ENCODE measurements around the gene NRXN3.

Gene NRXN3

DNA sequence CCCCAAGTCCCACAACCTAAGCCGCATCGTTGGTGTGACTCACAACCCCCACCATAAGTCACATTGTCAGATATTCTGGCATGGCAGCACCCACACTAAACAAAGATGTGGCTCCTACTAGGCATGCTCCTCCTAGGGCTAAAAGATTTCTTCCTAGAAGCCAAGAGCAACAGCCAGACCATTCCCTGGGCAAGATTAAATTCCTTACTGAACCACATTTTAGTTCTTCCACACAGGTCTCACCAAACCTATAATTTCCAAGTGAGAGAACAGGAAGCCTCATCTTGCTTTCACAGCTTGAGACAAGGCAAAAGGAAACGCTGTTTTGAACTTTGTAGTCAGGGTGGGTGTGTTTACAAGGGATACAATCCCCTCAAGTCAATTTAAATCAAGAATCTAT, 1408.3 kb downstream of the NRXN3 start:
- TF ChIP-seq, protein P1, sequence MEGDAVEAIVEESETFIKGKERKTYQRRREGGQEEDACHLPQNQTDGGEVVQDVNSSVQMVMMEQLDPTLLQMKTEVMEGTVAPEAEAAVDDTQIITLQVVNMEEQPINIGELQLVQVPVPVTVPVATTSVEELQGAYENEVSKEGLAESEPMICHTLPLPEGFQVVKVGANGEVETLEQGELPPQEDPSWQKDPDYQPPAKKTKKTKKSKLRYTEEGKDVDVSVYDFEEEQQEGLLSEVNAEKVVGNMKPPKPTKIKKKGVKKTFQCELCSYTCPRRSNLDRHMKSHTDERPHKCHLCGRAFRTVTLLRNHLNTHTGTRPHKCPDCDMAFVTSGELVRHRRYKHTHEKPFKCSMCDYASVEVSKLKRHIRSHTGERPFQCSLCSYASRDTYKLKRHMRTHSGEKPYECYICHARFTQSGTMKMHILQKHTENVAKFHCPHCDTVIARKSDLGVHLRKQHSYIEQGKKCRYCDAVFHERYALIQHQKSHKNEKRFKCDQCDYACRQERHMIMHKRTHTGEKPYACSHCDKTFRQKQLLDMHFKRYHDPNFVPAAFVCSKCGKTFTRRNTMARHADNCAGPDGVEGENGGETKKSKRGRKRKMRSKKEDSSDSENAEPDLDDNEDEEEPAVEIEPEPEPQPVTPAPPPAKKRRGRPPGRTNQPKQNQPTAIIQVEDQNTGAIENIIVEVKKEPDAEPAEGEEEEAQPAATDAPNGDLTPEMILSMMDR (conservative IDR thresholded peaks at IDR 0.05; ENCODE audit: low read length) = no peak
- no peak overlapping the region for H3K4me3 ChIP-seq (ENCODE audit: low read length)
- DNase-seq (ENCODE audit: low read depth) = no peak

DNA sequence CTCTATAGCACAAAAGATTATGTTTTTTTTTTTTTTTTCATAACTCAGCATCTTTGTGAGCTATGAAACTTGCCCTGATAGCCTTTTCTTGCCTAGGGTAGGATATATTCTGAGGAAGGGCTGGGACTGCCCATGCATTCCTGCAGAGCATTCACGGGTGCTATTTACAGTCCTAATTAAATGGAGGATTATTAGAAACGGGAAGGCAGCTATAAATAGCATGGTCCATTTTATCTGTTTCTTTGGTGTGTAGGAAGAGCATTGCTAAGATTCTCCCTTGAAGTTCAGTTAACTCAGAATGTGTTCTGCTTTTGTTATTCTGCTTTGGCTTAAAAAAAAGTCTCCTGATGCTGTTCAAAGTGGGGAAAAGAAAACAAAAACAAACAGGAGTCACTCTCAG, 1410.2 kb downstream of the NRXN3 start:
- TF ChIP-seq, protein P1 (conservative IDR thresholded peaks at IDR 0.05; ENCODE audit: low read length) = no peak
- no peak overlapping the region for H3K4me3 ChIP-seq (ENCODE audit: low read length)
- no peak for DNase-seq (ENCODE audit: low read depth)

DNA sequence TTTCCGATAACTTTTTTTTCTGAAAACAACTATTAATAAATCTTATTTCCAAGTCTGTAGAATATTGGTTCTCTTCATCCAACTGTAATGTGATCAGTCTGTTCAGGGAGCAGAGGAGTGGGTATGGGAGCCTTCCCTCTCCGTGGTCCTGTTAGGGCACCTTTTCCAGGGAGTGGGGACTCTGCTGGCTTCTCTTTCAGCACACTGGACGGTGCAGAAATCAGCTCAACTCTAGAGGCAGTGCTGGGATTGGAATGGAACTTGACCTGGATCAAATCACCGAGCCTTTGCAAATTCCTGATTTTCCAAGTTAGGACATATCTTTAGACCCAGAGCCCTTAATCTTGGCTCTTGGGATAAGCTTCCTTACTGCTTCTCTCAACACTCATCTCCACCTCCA, 1410.7 kb downstream of the NRXN3 start:
- H3K4me3 ChIP-seq (ENCODE audit: low read length) = no peak overlapping the region
- TF ChIP-seq, protein P1 (conservative IDR thresholded peaks at IDR 0.05; ENCODE audit: low read length) = no peak
- DNase-seq (ENCODE audit: low read depth) = no peak

DNA sequence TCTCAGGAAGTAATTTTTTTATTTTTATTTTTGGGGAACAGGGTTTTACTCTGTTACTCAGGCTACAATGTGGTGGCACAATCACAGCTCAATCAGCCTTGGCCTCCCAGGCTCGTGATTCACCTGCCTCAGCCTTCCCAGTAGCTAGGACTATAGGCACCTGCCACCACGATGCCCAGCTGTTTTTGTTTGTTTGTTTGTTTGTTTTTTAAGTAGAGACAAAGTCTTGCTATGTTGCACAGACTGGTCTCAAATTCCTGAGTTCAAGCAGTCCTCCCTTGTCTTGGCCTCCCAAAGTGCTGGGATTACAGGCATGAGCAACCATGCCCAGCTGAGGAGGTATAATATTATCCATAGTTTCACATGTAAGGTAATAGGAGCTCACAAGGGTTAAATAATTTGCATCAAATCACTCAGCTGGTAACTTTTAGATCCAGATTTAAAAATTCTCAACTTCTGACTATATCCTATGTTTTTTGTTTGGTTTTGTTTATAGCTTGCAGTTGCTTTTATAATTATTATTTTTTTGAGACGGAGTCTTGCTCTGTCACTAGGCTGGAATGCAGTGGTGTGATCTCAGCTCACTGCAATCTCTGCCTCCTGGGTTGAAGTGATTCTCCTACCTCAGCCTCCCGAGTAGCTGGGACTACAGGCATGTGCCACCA, 1411.9 kb downstream of the NRXN3 start:
- TF ChIP-seq, protein P1 (conservative IDR thresholded peaks at IDR 0.05; ENCODE audit: low read length) = no peak
- DNase-seq (ENCODE audit: low read depth) = peak; percentile 15
- H3K4me3 ChIP-seq (ENCODE audit: low read length) = no peak overlapping the region

DNA sequence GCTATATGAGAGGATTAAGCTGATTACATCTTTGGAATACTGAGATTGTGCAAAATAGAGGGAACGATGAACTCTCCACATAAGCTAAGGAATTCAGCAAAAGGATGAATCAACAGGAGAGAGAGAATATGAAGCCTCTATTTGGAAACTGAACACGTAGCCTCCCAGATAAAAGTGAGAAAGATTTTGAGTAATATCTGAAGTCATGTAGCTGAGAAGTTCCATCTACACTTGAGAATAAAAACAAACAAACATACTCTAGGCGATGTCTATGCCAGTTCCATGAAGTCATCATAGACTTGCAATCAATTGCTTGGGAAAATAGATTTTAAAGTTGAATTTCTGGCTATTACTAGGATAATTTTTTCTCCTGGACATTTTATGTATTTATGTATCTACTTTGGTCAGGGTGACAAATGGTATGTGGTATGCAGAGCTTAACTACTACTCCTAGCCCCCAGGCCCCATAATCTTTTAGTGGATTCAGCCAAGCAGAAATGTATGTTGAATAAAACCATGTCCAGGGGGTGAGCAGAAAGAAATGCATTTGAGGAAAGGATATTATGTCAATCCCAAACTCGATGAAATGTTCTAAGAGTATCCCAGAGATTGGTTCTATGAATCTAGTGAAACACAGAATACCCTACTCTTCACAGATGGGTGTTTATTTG, 1413.7 kb downstream of the NRXN3 start:
- TF ChIP-seq, protein P1 (conservative IDR thresholded peaks at IDR 0.05; ENCODE audit: low read length) = no peak
- no peak overlapping the region for H3K4me3 ChIP-seq (ENCODE audit: low read length)
- DNase-seq (ENCODE audit: low read depth) = peak; percentile 53

GRCh38 chr14:79584679-79585078, 1414.5 kb downstream of the NRXN3 start:
- TF ChIP-seq, protein P1 (conservative IDR thresholded peaks at IDR 0.05; ENCODE audit: low read length) = peak; percentile 47
- peak; percentile 76 for DNase-seq (ENCODE audit: low read depth)

DNA sequence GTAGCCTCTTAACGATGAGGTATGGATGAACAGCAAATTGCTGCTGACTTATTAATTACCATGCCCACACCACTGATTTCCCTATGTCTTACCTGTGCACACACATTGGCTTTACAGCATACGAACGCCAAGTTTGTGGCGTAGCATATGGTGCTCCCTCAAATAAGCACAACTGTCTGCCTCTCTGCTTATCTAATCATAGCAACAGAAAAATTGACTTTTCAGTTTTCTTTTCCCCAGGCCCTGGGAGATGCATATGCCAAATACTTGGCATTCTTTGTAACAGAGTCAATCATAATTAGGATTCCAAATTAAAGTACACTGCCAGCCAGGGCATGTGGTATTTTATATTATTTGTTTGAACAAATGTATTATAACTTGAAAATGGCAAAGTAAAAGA, 1415.7 kb downstream of the NRXN3 start:
- peak; percentile 44 for DNase-seq (ENCODE audit: low read depth)
- TF ChIP-seq, protein P1 (conservative IDR thresholded peaks at IDR 0.05; ENCODE audit: low read length) = no peak
- no peak overlapping the region for H3K4me3 ChIP-seq (ENCODE audit: low read length)

More at GRCh38 chr14:79584679-79585078, 1414.5 kb downstream of the NRXN3 start:
- H3K4me3 ChIP-seq (ENCODE audit: low read length) = no peak overlapping the region
